GM12801 (cell line): ENCODE data around the gene KCTD3.

ENCODE experiments used
- TF ChIP-seq, protein P1 (sequence below): IDR thresholded peaks from one replicate; pipeline ENCODE4 v1.5.1; 2011; ENCODE audit warnings: control low read depth; ENCODE audit not compliant: insufficient read length; ENCODE audit errors: extremely low read depth

Gene KCTD3

DNA sequence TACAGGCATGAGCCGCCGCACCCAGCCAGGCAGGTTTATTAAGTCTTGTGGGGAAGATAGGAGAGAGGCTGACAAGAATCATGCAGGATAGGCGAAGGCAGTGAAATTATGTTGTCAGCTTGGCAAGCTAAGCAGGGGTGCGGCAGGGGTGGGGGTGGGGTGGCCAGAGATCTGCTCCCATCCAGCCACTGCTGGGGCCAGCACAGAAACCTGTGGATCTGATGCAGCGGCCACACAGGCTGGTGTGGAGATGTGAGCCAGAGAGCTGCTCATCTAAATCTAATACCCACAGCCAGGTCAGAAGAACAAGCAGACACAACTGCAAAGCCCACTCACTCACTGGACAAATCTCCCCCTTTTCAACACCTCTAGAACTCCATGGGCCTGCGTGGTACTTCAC, 68.7 kb downstream of the KCTD3 start:
- TF ChIP-seq, protein P1, sequence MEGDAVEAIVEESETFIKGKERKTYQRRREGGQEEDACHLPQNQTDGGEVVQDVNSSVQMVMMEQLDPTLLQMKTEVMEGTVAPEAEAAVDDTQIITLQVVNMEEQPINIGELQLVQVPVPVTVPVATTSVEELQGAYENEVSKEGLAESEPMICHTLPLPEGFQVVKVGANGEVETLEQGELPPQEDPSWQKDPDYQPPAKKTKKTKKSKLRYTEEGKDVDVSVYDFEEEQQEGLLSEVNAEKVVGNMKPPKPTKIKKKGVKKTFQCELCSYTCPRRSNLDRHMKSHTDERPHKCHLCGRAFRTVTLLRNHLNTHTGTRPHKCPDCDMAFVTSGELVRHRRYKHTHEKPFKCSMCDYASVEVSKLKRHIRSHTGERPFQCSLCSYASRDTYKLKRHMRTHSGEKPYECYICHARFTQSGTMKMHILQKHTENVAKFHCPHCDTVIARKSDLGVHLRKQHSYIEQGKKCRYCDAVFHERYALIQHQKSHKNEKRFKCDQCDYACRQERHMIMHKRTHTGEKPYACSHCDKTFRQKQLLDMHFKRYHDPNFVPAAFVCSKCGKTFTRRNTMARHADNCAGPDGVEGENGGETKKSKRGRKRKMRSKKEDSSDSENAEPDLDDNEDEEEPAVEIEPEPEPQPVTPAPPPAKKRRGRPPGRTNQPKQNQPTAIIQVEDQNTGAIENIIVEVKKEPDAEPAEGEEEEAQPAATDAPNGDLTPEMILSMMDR = no peak

DNA sequence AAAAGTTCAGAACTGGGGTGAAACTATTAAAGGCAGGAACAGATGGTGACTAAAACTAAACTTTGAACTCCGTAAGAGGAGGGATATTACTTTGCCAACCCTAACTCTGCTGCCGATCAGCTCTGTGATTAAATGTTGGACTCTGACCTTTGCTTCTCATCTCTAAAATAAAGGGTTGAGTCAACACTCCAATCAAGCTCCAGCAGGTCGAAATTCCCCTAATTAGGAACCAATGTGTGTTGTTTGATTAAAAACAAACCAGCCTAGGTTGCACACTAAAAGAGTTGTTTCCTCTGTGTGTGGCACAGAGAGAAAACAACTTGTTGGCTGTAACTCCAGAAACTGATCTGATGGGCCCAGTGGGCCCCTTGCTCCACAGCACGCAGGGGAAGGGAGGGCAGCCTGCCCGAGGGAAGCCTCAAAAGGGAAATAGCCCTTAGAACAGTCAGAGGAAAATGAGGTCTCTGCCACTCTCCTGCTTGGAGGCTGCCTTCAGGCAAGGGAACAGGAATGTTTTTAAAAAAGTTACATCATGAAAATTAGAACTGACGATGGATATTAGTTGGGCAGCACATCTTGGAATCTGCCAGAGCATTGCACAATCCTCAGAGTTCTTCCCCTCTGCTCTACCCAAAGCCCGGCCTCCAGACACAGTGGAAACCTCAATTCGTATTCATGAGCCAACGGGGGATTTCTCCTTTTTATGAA, 69.3 kb downstream of the KCTD3 start:
- TF ChIP-seq, protein P1 = no peak

DNA sequence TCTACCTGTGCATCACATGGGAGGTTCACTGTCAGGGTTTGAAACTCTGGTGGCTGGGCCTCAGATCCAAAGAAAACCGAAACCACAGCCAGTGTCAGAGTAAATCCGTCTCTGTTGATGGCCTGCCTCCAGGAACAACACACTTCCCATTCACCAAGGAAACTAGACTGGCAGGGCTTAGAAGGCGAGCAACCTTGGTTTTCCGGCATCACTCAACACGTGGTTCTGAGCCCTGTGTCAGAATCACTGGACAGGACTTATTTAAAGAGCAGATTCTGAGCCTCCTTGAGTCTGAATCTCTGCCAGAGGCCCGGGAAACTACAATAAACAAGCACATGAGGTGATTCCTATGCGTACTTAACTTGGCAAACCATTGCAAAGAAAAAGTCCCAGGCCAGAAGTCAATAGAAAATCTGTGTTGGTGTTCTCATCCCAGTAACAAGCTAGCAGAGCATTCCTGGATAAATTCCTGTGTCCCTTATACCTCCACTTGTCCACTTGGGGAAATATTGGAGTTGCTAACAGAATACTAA, 70.0 kb downstream of the KCTD3 start:
- TF ChIP-seq, protein P1 = no peak

DNA sequence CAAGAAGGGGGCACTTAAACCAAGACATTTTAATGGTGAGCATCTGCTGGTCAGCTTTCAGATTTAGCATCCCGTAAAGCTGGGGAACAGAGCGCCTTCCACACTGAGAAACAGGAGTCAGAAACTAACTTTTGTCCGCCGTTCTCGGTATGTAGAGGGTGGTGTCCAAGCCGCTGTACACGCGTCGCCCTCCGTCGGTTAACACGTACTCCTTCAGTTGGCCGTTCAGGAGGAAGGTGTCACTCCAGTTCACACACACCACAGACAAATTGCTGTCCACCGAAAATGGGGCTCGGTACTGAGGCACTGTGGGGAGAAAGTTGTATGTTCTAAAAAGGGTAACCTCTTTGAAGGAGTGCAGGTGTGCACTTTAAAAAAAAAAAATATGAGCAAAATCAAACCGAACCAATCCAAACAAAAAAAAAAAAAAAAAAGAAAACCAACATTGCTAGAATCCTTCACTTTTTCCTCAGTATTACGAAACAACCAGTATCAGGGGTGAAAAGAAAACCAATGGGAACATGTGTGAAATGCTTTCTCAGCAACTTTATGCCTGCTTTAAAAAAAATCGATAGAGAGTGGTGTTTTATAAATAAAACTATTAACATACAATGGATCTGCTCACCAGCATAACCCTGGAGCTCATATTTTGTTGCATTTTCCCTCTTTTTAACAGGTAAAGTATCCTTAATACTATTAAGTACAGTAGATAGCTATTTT, 73.5 kb downstream of the KCTD3 start:
- TF ChIP-seq, protein P1 = no peak

DNA sequence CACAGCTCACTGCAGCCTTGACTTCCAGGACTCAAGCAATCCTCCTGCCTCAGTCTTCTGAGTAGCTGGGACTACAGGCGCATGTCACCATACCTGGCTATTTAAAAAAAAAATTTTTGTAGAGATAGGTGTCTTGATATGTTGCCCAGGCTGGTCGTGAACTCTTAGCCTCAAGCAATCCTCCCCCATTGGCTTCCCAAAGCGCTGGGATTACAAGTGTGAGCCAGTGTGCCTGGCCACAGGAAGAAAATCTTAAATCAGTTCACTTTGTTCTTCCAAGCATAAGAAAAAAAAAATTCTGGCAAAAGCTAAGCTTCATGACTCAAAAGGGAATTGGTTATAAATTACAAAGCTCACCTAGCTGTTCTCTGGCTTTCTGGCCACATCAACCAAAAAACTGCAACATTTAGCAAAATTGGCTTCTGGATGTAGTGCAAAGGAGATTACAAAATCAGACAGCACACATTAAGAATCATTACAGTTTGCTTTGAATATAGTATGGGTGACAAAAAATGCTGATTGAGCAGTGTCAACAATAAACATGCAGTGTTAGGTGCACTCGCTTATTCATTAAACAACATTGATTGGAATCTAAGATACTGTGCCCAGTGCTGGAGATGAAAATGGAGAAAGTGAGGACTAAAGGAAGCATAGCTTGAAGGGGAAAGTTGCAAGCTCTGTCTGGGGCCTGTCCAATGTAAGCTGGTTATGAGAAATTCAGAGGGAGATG, 76.7 kb downstream of the KCTD3 start:
- TF ChIP-seq, protein P1 = no peak

DNA sequence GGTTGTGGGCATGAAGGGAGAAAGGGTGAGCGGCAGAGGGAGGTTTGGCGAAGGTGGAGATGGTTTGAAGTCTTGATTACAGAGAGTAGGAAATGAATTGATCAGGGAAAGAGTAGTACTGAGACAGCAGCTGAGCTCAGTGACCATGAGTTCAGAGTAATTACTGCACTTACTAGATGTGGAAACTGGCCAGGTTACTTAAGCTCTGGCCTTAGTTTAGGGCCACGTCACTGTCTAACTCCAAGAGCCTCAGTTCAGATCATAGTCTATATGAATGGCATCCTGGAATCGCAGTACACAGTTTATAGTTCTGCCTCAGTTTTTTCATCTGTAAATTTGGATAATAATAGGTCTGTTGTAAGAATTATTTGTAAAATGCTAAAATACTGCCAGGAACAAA, 78.1 kb downstream of the KCTD3 start:
- TF ChIP-seq, protein P1 = no peak

DNA sequence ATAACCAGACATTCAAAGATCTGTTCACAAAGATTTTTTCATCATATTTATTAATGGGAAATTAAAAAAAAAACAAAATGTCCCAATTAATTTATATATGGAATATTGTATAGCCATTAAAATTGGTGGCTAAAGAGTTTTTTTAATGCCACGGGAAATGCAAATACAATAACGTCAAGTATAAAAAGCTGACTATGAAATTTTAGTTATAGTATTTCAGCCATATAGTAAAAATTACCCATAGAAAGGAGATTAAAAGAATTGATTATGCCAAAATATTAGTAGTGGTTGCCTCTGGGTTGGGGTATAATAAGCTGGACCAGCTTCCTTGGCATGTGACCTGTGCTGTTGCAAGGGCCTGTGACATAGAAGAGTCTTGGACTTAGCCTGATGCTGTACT, 78.8 kb downstream of the KCTD3 start:
- TF ChIP-seq, protein P1 = no peak
